Duodenal mucosa (tissue), 2 donors: ENCODE measurements around the gene ADGRV1.

ENCODE experiments used
- H3K27ac ChIP-seq: one replicate; pipeline ENCODE4 v1.7.0; 2013; ENCODE audit warnings: low read depth, low read length
- H3K27me3 ChIP-seq, 2 donors: one replicate each; pipeline ENCODE4 v1.7.0; 2013; ENCODE audit warnings: low read length in 2 of 2, control low read depth in 1 of 2; ENCODE audit not compliant: insufficient read depth in 2 of 2, control insufficient read depth in 1 of 2
- H3K36me3 ChIP-seq, 2 donors: one replicate each; pipeline ENCODE4 v1.7.0; 2013; ENCODE audit warnings: low read length in 2 of 2, control low read depth in 1 of 2; ENCODE audit not compliant: insufficient read depth in 2 of 2, control insufficient read depth in 1 of 2
- H3K4me1 ChIP-seq, 2 donors: one replicate each; pipeline ENCODE4 v1.7.0; 2013; ENCODE audit warnings: low read length in 2 of 2, control low read depth in 1 of 2; ENCODE audit not compliant: insufficient read depth in 2 of 2, control insufficient read depth in 1 of 2
- H3K4me3 ChIP-seq, 2 donors: one replicate each; pipeline ENCODE4 v1.7.0; 2013; ENCODE audit warnings: low read length in 2 of 2, low read depth in 1 of 2
- H3K9ac ChIP-seq, 2 donors: one replicate each; pipeline ENCODE4 v1.7.0; 2013; ENCODE audit warnings: low read length in 2 of 2, low read depth in 1 of 2
- H3K9me3 ChIP-seq, 2 donors: one replicate each; pipeline ENCODE4 v1.7.0; 2013; ENCODE audit warnings: low read length in 2 of 2, control low read depth in 1 of 2; ENCODE audit not compliant: control insufficient read depth in 1 of 2

Gene ADGRV1

GRCh38 chr5:90690307-90690706 lies 131.7 kb downstream of the ADGRV1 start:
- H3K4me3 ChIP-seq, result no peak overlapping the region
- no peaks in the 10 kb centered on the region for H3K36me3 ChIP-seq
- no peak overlapping the region for H3K27ac ChIP-seq
- no peaks in the 10 kb centered on the region for H3K27me3 ChIP-seq
- H3K9ac ChIP-seq, result no peak overlapping the region
- H3K4me1 ChIP-seq, result no peaks in the 10 kb centered on the region
- no peaks in the 10 kb centered on the region for H3K9me3 ChIP-seq

GRCh38 chr5:90691533-90691932 lies 132.9 kb downstream of the ADGRV1 start:
- H3K9me3 ChIP-seq, result no peaks in the 10 kb centered on the region
- H3K36me3 ChIP-seq, result no peaks in the 10 kb centered on the region

GRCh38 chr5:90696153-90696552 lies 137.6 kb downstream of the ADGRV1 start:
- Histone ChIP-seq H3K4me1 (no peaks in the 10 kb centered on the region), H3K9me3 (no peaks in the 10 kb centered on the region), H3K36me3 (no peaks in the 10 kb centered on the region), H3K9ac (no peak overlapping the region), H3K27me3 (no peaks in the 10 kb centered on the region), H3K27ac (no peak overlapping the region), H3K4me3 (no peak overlapping the region)

More at GRCh38 chr5:90691533-90691932, 132.9 kb downstream of the ADGRV1 start:
- Histone ChIP-seq H3K4me3 (no peak overlapping the region), H3K27ac (no peak overlapping the region), H3K27me3 (no peaks in the 10 kb centered on the region), H3K9ac (no peak overlapping the region), H3K4me1 (no peaks in the 10 kb centered on the region)

GRCh38 chr5:90700299-90700698 lies 141.7 kb downstream of the ADGRV1 start:
- Histone ChIP-seq H3K27me3 (no peaks in the 10 kb centered on the region), H3K4me3 (no peak overlapping the region), H3K27ac (no peak overlapping the region), H3K4me1 (no peaks in the 10 kb centered on the region), H3K9me3 (no peaks in the 10 kb centered on the region), H3K36me3 (no peaks in the 10 kb centered on the region), H3K9ac (no peak overlapping the region)

GRCh38 chr5:90703932-90704331 lies 145.3 kb downstream of the ADGRV1 start:
- H3K4me1 ChIP-seq, result no peaks in the 10 kb centered on the region
- H3K27me3 ChIP-seq, result no peaks in the 10 kb centered on the region
- H3K9me3 ChIP-seq, result no peaks in the 10 kb centered on the region
- H3K4me3 ChIP-seq, result no peak overlapping the region
- no peaks in the 10 kb centered on the region for H3K36me3 ChIP-seq
- no peak overlapping the region for H3K9ac ChIP-seq
- H3K27ac ChIP-seq, result no peak overlapping the region

GRCh38 chr5:90707698-90708097 lies 149.1 kb downstream of the ADGRV1 start:
- no peaks in the 10 kb centered on the region for H3K4me1 ChIP-seq
- no peak overlapping the region for H3K9ac ChIP-seq
- no peaks in the 10 kb centered on the region for H3K9me3 ChIP-seq
- H3K27me3 ChIP-seq, result no peaks in the 10 kb centered on the region
- H3K27ac ChIP-seq, result no peak overlapping the region
- no peak overlapping the region for H3K4me3 ChIP-seq
- no peaks in the 10 kb centered on the region for H3K36me3 ChIP-seq

GRCh38 chr5:90709323-90710155 lies 150.9 kb downstream of the ADGRV1 start:
- no peak overlapping the region for H3K27ac ChIP-seq
- H3K4me3 ChIP-seq, result no peak overlapping the region
- H3K9ac ChIP-seq, result no peak overlapping the region
- H3K4me1 ChIP-seq, result no peaks in the 10 kb centered on the region
- H3K36me3 ChIP-seq, result no peaks in the 10 kb centered on the region
- H3K9me3 ChIP-seq, result no peaks in the 10 kb centered on the region
- H3K27me3 ChIP-seq, result no peaks in the 10 kb centered on the region

GRCh38 chr5:90718387-90718786 lies 159.8 kb downstream of the ADGRV1 start:
- H3K4me1 ChIP-seq, result no peaks in the 10 kb centered on the region
- no peaks in the 10 kb centered on the region for H3K36me3 ChIP-seq
- H3K27ac ChIP-seq, result no peak overlapping the region
- H3K4me3 ChIP-seq, result no peak overlapping the region
- no peaks in the 10 kb centered on the region for H3K27me3 ChIP-seq
- no peaks in the 10 kb centered on the region for H3K9me3 ChIP-seq
- H3K9ac ChIP-seq, result no peak overlapping the region

- H3K9ac ChIP-seq, result no peak overlapping the region
- no peak overlapping the region for H3K27ac ChIP-seq
- no peaks in the 10 kb centered on the region for H3K4me1 ChIP-seq
- H3K9me3 ChIP-seq, result no peaks in the 10 kb centered on the region
- H3K27me3 ChIP-seq, result no peaks in the 10 kb centered on the region
- no peaks in the 10 kb centered on the region for H3K36me3 ChIP-seq
- H3K4me3 ChIP-seq, result no peak overlapping the region
These were observed 181.0 kb downstream of the ADGRV1 start for GRCh38 chr5:90739567-90739966.

- Histone ChIP-seq H3K4me1 (no peaks in the 10 kb centered on the region), H3K36me3 (no peaks in the 10 kb centered on the region), H3K27me3 (no peaks in the 10 kb centered on the region), H3K9me3 (no peaks in the 10 kb centered on the region), H3K27ac (no peak overlapping the region), H3K4me3 (no peak overlapping the region), H3K9ac (no peak overlapping the region)
These were observed 181.7 kb downstream of the ADGRV1 start for GRCh38 chr5:90740244-90740799.
